ENCODE measurements around the gene PLD1. TPM values are rescaled to one million over a fixed set of nuclear protein-coding genes. Genes with fewer than 3 reads are reported as not detected.

PLD1 gene
- total RNA-seq, 2 donors from 2014 or later, result 12.8 to 15.8 TPM

Other genes with a start within 250 kb of the PLD1 start
- not detected for gene TMEM212, start 32.9 kb upstream of the PLD1 start, total RNA-seq
- gene FNDC3B, start 229.1 kb upstream of the PLD1 start, total RNA-seq, result 10 to 100 TPM; 35.9 to 62.4 TPM